ACC112 (cell line): ENCODE data around the gene NLGN1.

Source experiments
- H2AFZ ChIP-seq: fragments of 200-600 bp; sonication (generic); one replicate; pipeline ENCODE4 v1.6.0; 2017; ENCODE audit warnings: antibody characterized with exemption, low read length; ENCODE audit not compliant: unreplicated experiment
- H3K27ac ChIP-seq: fragments of 200-600 bp; sonication (generic); 2 replicates; pipeline ENCODE4 v1.5.1; 2014; ENCODE audit warnings: low read depth, mild to moderate bottlenecking, antibody characterized with exemption, low read length, moderate library complexity
- H3K27me3 ChIP-seq: fragments of 200-600 bp; sonication (generic); 2 replicates; pipeline ENCODE4 v1.6.1; 2014; ENCODE audit warnings: mild to moderate bottlenecking, antibody characterized with exemption, low read length, moderate library complexity, mixed read lengths; ENCODE audit not compliant: insufficient read depth
- H3K36me3 ChIP-seq: fragments of 200-600 bp; sonication (generic); 2 replicates; pipeline ENCODE4 v1.6.1; 2016; ENCODE audit warnings: mild to moderate bottlenecking, antibody characterized with exemption, low read length, moderate library complexity, mixed read lengths; ENCODE audit not compliant: insufficient read depth
- H3K4me1 ChIP-seq: fragments of 200-600 bp; sonication (generic); one replicate; pipeline ENCODE4 v1.6.1; 2016; ENCODE audit warnings: low read length, mixed read lengths; ENCODE audit not compliant: insufficient read depth, unreplicated experiment, control insufficient read depth
- H3K4me3 ChIP-seq: fragments of 200-600 bp; sonication (generic); 2 replicates; pipeline ENCODE4 v1.5.1; 2014; ENCODE audit warnings: mild to moderate bottlenecking, low read depth, low read length
- H3K79me2 ChIP-seq: fragments of 200-600 bp; sonication (generic); one replicate; pipeline ENCODE4 v1.6.0; 2016; ENCODE audit warnings: low read length; ENCODE audit not compliant: control insufficient read depth, unreplicated experiment, insufficient read depth

The NLGN1 gene

GRCh38 chr3:173753593-173753992 is 356.0 kb downstream of the NLGN1 start:
- no peaks in the 10 kb centered on the region for H3K27me3 ChIP-seq
- H3K27ac ChIP-seq = no peak overlapping the region
- H3K4me3 ChIP-seq = no peak overlapping the region
- no peaks in the 10 kb centered on the region for H3K36me3 ChIP-seq
- no peaks in the 10 kb centered on the region for H3K79me2 ChIP-seq
- peaks cover 12% of the 10 kb centered on the region for H3K4me1 ChIP-seq
- no peak overlapping the region for H2AFZ ChIP-seq

- no peaks in the 10 kb centered on the region for H3K79me2 ChIP-seq
- H3K27me3 ChIP-seq = no peaks in the 10 kb centered on the region
- no peak overlapping the region for H3K4me3 ChIP-seq
- H3K4me1 ChIP-seq = peaks cover 6% of the 10 kb centered on the region
- no peak overlapping the region for H3K27ac ChIP-seq
- H3K36me3 ChIP-seq = no peaks in the 10 kb centered on the region
- H2AFZ ChIP-seq = no peak overlapping the region
Observed at GRCh38 chr3:173755161-173755560, 357.6 kb downstream of the NLGN1 start.

- no peaks in the 10 kb centered on the region for H3K4me1 ChIP-seq
- no peak overlapping the region for H3K27ac ChIP-seq
- no peak overlapping the region for H2AFZ ChIP-seq
- no peaks in the 10 kb centered on the region for H3K27me3 ChIP-seq
- H3K79me2 ChIP-seq = no peaks in the 10 kb centered on the region
- no peak overlapping the region for H3K4me3 ChIP-seq
- no peaks in the 10 kb centered on the region for H3K36me3 ChIP-seq
Observed at GRCh38 chr3:173761161-173761560, 363.6 kb downstream of the NLGN1 start.

- Histone ChIP-seq H3K79me2 (no peaks in the 10 kb centered on the region), H3K36me3 (no peaks in the 10 kb centered on the region), H2AFZ (no peak overlapping the region), H3K4me1 (no peaks in the 10 kb centered on the region), H3K27ac (no peak overlapping the region), H3K27me3 (no peaks in the 10 kb centered on the region), H3K4me3 (no peak overlapping the region)
Observed at GRCh38 chr3:173762501-173762900, 365.0 kb downstream of the NLGN1 start.

GRCh38 chr3:173770011-173770410 is 372.5 kb downstream of the NLGN1 start:
- Histone ChIP-seq H3K79me2 (no peaks in the 10 kb centered on the region), H3K27ac (no peak overlapping the region)

GRCh38 chr3:173770796-173771573 is 373.4 kb downstream of the NLGN1 start:
- Histone ChIP-seq H3K79me2 (no peaks in the 10 kb centered on the region), H2AFZ (no peak overlapping the region), H3K4me1 (peaks cover 11% of the 10 kb centered on the region), H3K4me3 (no peak overlapping the region), H3K36me3 (no peaks in the 10 kb centered on the region), H3K27me3 (no peaks in the 10 kb centered on the region), H3K27ac (0 out of 2 replicates have a peak overlapping the region, but pooled peaks have one; percentile 8)

More at GRCh38 chr3:173770011-173770410, 372.5 kb downstream of the NLGN1 start:
- H3K4me3 ChIP-seq = no peak overlapping the region
- no peak overlapping the region for H2AFZ ChIP-seq
- no peaks in the 10 kb centered on the region for H3K36me3 ChIP-seq
- no peaks in the 10 kb centered on the region for H3K27me3 ChIP-seq
- H3K4me1 ChIP-seq = peaks cover 11% of the 10 kb centered on the region

- Histone ChIP-seq H3K27ac (no peak overlapping the region), H3K36me3 (no peaks in the 10 kb centered on the region), H3K4me3 (no peak overlapping the region), H3K27me3 (no peaks in the 10 kb centered on the region), H2AFZ (no peak overlapping the region), H3K79me2 (no peaks in the 10 kb centered on the region), H3K4me1 (peaks cover 11% of the 10 kb centered on the region)
Observed at GRCh38 chr3:173773800-173774199, 376.3 kb downstream of the NLGN1 start.

- no peaks in the 10 kb centered on the region for H3K79me2 ChIP-seq
- H3K4me3 ChIP-seq = no peak overlapping the region
- H2AFZ ChIP-seq = no peak overlapping the region
Observed at GRCh38 chr3:173774294-173774693, 376.8 kb downstream of the NLGN1 start.

GRCh38 chr3:173778251-173778650 is 380.7 kb downstream of the NLGN1 start:
- H3K36me3 ChIP-seq = no peaks in the 10 kb centered on the region
- no peak overlapping the region for H3K27ac ChIP-seq
- no peak overlapping the region for H2AFZ ChIP-seq
- H3K4me1 ChIP-seq = no peaks in the 10 kb centered on the region
- no peaks in the 10 kb centered on the region for H3K79me2 ChIP-seq
- no peaks in the 10 kb centered on the region for H3K27me3 ChIP-seq
- H3K4me3 ChIP-seq = no peak overlapping the region

More at GRCh38 chr3:173774294-173774693, 376.8 kb downstream of the NLGN1 start:
- H3K4me1 ChIP-seq = peaks cover 11% of the 10 kb centered on the region
- H3K36me3 ChIP-seq = no peaks in the 10 kb centered on the region
- no peak overlapping the region for H3K27ac ChIP-seq
- no peaks in the 10 kb centered on the region for H3K27me3 ChIP-seq

GRCh38 chr3:173780067-173780466 is 382.5 kb downstream of the NLGN1 start:
- H3K4me1 ChIP-seq = no peaks in the 10 kb centered on the region
- H3K79me2 ChIP-seq = no peaks in the 10 kb centered on the region
- H3K27me3 ChIP-seq = no peaks in the 10 kb centered on the region
- no peak overlapping the region for H3K4me3 ChIP-seq
- no peak overlapping the region for H3K27ac ChIP-seq
- H3K36me3 ChIP-seq = no peaks in the 10 kb centered on the region
- H2AFZ ChIP-seq = no peak overlapping the region

GRCh38 chr3:173785004-173785403 is 387.5 kb downstream of the NLGN1 start:
- Histone ChIP-seq H3K4me3 (no peak overlapping the region), H3K4me1 (peaks cover 9% of the 10 kb centered on the region), H2AFZ (no peak overlapping the region), H3K36me3 (no peaks in the 10 kb centered on the region), H3K79me2 (no peaks in the 10 kb centered on the region), H3K27ac (no peak overlapping the region), H3K27me3 (no peaks in the 10 kb centered on the region)
